HG03060 (cell line): ENCODE data around the gene MACROD2.
"Not testable (repeated sequence)": the region's sequence is repeated elsewhere in the genome, so short reads cannot be mapped to it uniquely, and the experiment has no call there.

ENCODE experiments used
- ATAC-seq: cut with Tn5 transposase; IDR thresholded peaks from one replicate; pipeline ENCODE4 v1.9.1; 2021; ENCODE audit warnings: low read depth, moderate number of reproducible peaks; ENCODE audit not compliant: unreplicated experiment

The MACROD2 gene

GRCh38 chr20:14445310-14445709 lies 450.0 kb downstream of the MACROD2 start:
- no peak for ATAC-seq

GRCh38 chr20:14445902-14446301 lies 450.6 kb downstream of the MACROD2 start:
- no peak for ATAC-seq

- ATAC-seq = no peak
Measured at GRCh38 chr20:14446446-14446845, 451.1 kb downstream of the MACROD2 start.

- ATAC-seq = no peak
Measured at GRCh38 chr20:14449323-14449722, 454.0 kb downstream of the MACROD2 start.

GRCh38 chr20:14450256-14450655 lies 454.9 kb downstream of the MACROD2 start:
- ATAC-seq = no peak

GRCh38 chr20:14451458-14451857 lies 456.1 kb downstream of the MACROD2 start:
- no peak for ATAC-seq

- no peak for ATAC-seq
Measured at GRCh38 chr20:14453259-14453658, 457.9 kb downstream of the MACROD2 start.

- no peak for ATAC-seq
Measured at GRCh38 chr20:14454296-14454695, 459.0 kb downstream of the MACROD2 start.

GRCh38 chr20:14467104-14467827 lies 471.9 kb downstream of the MACROD2 start:
- not testable (repeated sequence) for ATAC-seq

GRCh38 chr20:14470231-14470899 lies 475.0 kb downstream of the MACROD2 start:
- ATAC-seq = no peak

GRCh38 chr20:14470977-14471661 lies 475.8 kb downstream of the MACROD2 start:
- ATAC-seq = no peak

GRCh38 chr20:14477125-14477524 lies 481.8 kb downstream of the MACROD2 start:
- ATAC-seq = no peak

- no peak for ATAC-seq
Measured at GRCh38 chr20:14478126-14478525, 482.8 kb downstream of the MACROD2 start.

- no peak for ATAC-seq
Measured at GRCh38 chr20:14481863-14482262, 486.5 kb downstream of the MACROD2 start.

- ATAC-seq = no peak
Measured at GRCh38 chr20:14488212-14488611, 492.9 kb downstream of the MACROD2 start.

- no peak for ATAC-seq
Measured at GRCh38 chr20:14488756-14489479, 493.6 kb downstream of the MACROD2 start.

- ATAC-seq = no peak
Measured at GRCh38 chr20:14489544-14489943, 494.2 kb downstream of the MACROD2 start.

GRCh38 chr20:14491436-14491835 lies 496.1 kb downstream of the MACROD2 start:
- ATAC-seq = no peak

GRCh38 chr20:14493408-14493807 lies 498.1 kb downstream of the MACROD2 start:
- ATAC-seq = no peak

GRCh38 chr20:14494355-14494754 lies 499.0 kb downstream of the MACROD2 start:
- ATAC-seq = no peak

- no peak for ATAC-seq
Measured at GRCh38 chr20:14495066-14495465, 499.8 kb downstream of the MACROD2 start.
